Measurements from ENCODE around the gene SCAMP4.

- TF ChIP-seq, protein P1, sequence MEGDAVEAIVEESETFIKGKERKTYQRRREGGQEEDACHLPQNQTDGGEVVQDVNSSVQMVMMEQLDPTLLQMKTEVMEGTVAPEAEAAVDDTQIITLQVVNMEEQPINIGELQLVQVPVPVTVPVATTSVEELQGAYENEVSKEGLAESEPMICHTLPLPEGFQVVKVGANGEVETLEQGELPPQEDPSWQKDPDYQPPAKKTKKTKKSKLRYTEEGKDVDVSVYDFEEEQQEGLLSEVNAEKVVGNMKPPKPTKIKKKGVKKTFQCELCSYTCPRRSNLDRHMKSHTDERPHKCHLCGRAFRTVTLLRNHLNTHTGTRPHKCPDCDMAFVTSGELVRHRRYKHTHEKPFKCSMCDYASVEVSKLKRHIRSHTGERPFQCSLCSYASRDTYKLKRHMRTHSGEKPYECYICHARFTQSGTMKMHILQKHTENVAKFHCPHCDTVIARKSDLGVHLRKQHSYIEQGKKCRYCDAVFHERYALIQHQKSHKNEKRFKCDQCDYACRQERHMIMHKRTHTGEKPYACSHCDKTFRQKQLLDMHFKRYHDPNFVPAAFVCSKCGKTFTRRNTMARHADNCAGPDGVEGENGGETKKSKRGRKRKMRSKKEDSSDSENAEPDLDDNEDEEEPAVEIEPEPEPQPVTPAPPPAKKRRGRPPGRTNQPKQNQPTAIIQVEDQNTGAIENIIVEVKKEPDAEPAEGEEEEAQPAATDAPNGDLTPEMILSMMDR (IDR thresholded peaks at IDR 0.05; ENCODE audit: borderline replicate concordance, extremely low read depth, low read length, poor library complexity, severe bottlenecking), result no peak
- TF ChIP-seq EZH2 (IDR thresholded peaks at IDR 0.05; ENCODE audit: borderline replicate concordance, low read depth, low read length, severe bottlenecking), result no peak
These were observed 39.8 kb downstream of the SCAMP4 start for GRCh38 chr19:1944916-1945561.

Data from DND-41 (cell line).